IMR-90 (cell line): ENCODE data around the gene FBLN1. TPM values are rescaled to one million over a fixed set of nuclear protein-coding genes. Genes with fewer than 3 reads are reported as not detected.

ENCODE experiments used
- ATAC-seq: fragments of 200-7000 bp; cut with Tn5 transposase; 2 replicates; pipeline ENCODE4 v1.9.1; 2020; ENCODE audit warnings: low read depth, mild to moderate bottlenecking, moderate library complexity
- BruUV-seq: library from RNA; stranded (reverse); fragments of 400-500 nt; replicated peaks from 2 replicates; lab custom pipeline; 2021; lab: Mats Ljungman, UMichigan
- CTCF ChIA-PET: fragments of 300-600 bp; formaldehyde crosslinking; extraction: SDS; loops from one replicate; lab custom pipeline; 2021; ENCODE audit warnings: antibody characterized with exemption; lab: Yijun Ruan, JAX
- POLR2A ChIA-PET: fragments of 300-600 bp; sonication (Branson Sonifier 250); formaldehyde crosslinking; loops from one replicate; lab custom pipeline; 2022; ENCODE audit warnings: antibody characterized with exemption; ENCODE audit not compliant: unreplicated experiment; lab: Charles Lee
- DNase-seq: peaks from one replicate; pipeline ENCODE4 v3.0.0; 2013
- H2AFZ ChIP-seq: replicated peaks from 2 replicates; pipeline ENCODE3; 2013; ENCODE audit warnings: low read length, mild to moderate bottlenecking; ENCODE audit not compliant: poor library complexity
- H2AK5ac ChIP-seq: 2 replicates; pipeline ENCODE4 v1.6.1; 2013; ENCODE audit warnings: low read depth, low read length, inconsistent platforms
- H2AK9ac ChIP-seq: replicated peaks from 2 replicates; pipeline ENCODE3; 2013; ENCODE audit warnings: mild to moderate bottlenecking, low read depth, low read length, moderate library complexity; ENCODE audit not compliant: poor library complexity
- H2BK120ac ChIP-seq: 2 replicates; pipeline ENCODE4 v1.6.1; 2013; ENCODE audit warnings: low read depth, low read length, inconsistent platforms
- H2BK15ac ChIP-seq: 3 replicates; pipeline ENCODE4 v1.6.1; 2013; ENCODE audit warnings: low read depth, low read length, inconsistent platforms
- H2BK20ac ChIP-seq: 2 replicates; pipeline ENCODE4 v1.6.1; 2013; ENCODE audit warnings: low read depth, mild to moderate bottlenecking, inconsistent platforms, low read length, moderate library complexity
- H2BK5ac ChIP-seq: 2 replicates; pipeline ENCODE4 v1.6.1; 2013; ENCODE audit warnings: mild to moderate bottlenecking, low read depth, low read length, inconsistent platforms; ENCODE audit not compliant: poor library complexity, severe bottlenecking
- H3K14ac ChIP-seq: replicated peaks from 2 replicates; pipeline ENCODE4 v1.6.1; 2013; ENCODE audit warnings: low read depth, low read length, inconsistent platforms
- H3K18ac ChIP-seq: 2 replicates; pipeline ENCODE4 v1.6.1; 2013; ENCODE audit warnings: low read depth, low read length, control low read depth
- H3K23ac ChIP-seq: 2 replicates; pipeline ENCODE4 v1.6.1; 2013; ENCODE audit warnings: low read depth, low read length, inconsistent platforms
- H3K27ac ChIP-seq: 2 replicates; pipeline ENCODE4 v1.5.1; 2013; ENCODE audit warnings: mild to moderate bottlenecking, control low read depth, low read length; ENCODE audit not compliant: insufficient read depth
- H3K27me3 ChIP-seq: 2 replicates; pipeline ENCODE4 v1.6.1; 2013; ENCODE audit warnings: low read length; ENCODE audit not compliant: control insufficient read depth, insufficient read depth
- H3K36me3 ChIP-seq: 2 replicates; pipeline ENCODE4 v1.6.1; 2013; ENCODE audit warnings: low read length, mixed read lengths; ENCODE audit not compliant: control insufficient read depth, insufficient read depth
- H3K4ac ChIP-seq: 2 replicates; pipeline ENCODE4 v1.6.1; 2013; ENCODE audit warnings: low read depth, low read length, inconsistent platforms
- H3K4me1 ChIP-seq: 2 replicates; pipeline ENCODE4 v1.6.1; 2013; ENCODE audit warnings: low read length, mixed read lengths; ENCODE audit not compliant: control insufficient read depth, insufficient read depth
- H3K4me2 ChIP-seq: 2 replicates; pipeline ENCODE4 v1.6.1; 2013; ENCODE audit warnings: low read depth, mild to moderate bottlenecking, control low read depth, low read length, moderate library complexity
- H3K4me3 ChIP-seq: 2 replicates; pipeline ENCODE4 v1.5.1; 2013; ENCODE audit warnings: low read depth, mild to moderate bottlenecking, control low read depth, low read length, moderate library complexity; ENCODE audit not compliant: insufficient read depth
- H3K56ac ChIP-seq: 2 replicates; pipeline ENCODE4 v1.6.1; 2013; ENCODE audit warnings: low read length, inconsistent platforms; ENCODE audit not compliant: insufficient read depth; ENCODE audit errors: extremely low read depth
- H3K79me1 ChIP-seq, 2 experiments: 2 replicates each; pipeline ENCODE4 v1.6.1; 2013; ENCODE audit warnings: low read length in 2 of 2, inconsistent platforms in 1 of 2, low read depth in 1 of 2
- H3K9ac ChIP-seq: 2 replicates; pipeline ENCODE4 v1.6.1; 2013; ENCODE audit warnings: low read depth, low read length, control low read depth
- H3K9me1 ChIP-seq: 2 replicates; pipeline ENCODE4 v1.6.1; 2013; ENCODE audit warnings: low read length, inconsistent platforms; ENCODE audit not compliant: insufficient read depth
- H3K9me3 ChIP-seq: 2 replicates; pipeline ENCODE4 v1.6.1; 2013; ENCODE audit warnings: low read length; ENCODE audit not compliant: control insufficient read depth, insufficient read depth
- H4K20me1 ChIP-seq: 2 replicates; pipeline ENCODE4 v1.6.1; 2013; ENCODE audit warnings: low read length, inconsistent platforms; ENCODE audit not compliant: insufficient read depth
- H4K5ac ChIP-seq: 2 replicates; pipeline ENCODE4 v1.6.1; 2013; ENCODE audit warnings: mild to moderate bottlenecking, low read depth, low read length, control low read depth
- H4K8ac ChIP-seq, 2 experiments: 2 replicates each; pipeline ENCODE4 v1.6.1; 2013; ENCODE audit warnings: low read depth in 2 of 2, low read length in 2 of 2, control low read depth in 1 of 2, inconsistent platforms in 1 of 2
- H4K91ac ChIP-seq: 2 replicates; pipeline ENCODE4 v1.6.1; 2013; ENCODE audit warnings: low read depth, low read length, inconsistent platforms; ENCODE audit not compliant: insufficient read depth
- BHLHE40 ChIP-seq: fragments of 150-350 bp; IDR thresholded peaks from 2 replicates; pipeline ENCODE4 v1.6.1; 2016; ENCODE audit warnings: mild to moderate bottlenecking, low read depth, low read length
- CEBPB ChIP-seq: IDR thresholded peaks from 2 replicates; pipeline ENCODE4 v1.6.1; 2012; ENCODE audit warnings: low read depth, low read length, improper control_type of control experiment
- CHD1 ChIP-seq: IDR thresholded peaks from 2 replicates; pipeline ENCODE4 v1.6.1; 2012; ENCODE audit warnings: low read depth, low read length, improper control_type of control experiment
- CTCF ChIP-seq: conservative IDR thresholded peaks from 2 replicates; pipeline ENCODE4 v1.5.1; 2012; ENCODE audit warnings: mild to moderate bottlenecking, low read depth, low read length, improper control_type of control experiment
- FOS ChIP-seq: fragments of 150-350 bp; IDR thresholded peaks from 2 replicates; pipeline ENCODE4 v1.6.1; 2016; ENCODE audit warnings: low read depth, low read length
- MAFK ChIP-seq: IDR thresholded peaks from 2 replicates; pipeline ENCODE4 v1.6.1; 2012; ENCODE audit warnings: low read depth, low read length, improper control_type of control experiment
- MAZ ChIP-seq: IDR thresholded peaks from 2 replicates; pipeline ENCODE4 v1.6.1; 2012; ENCODE audit warnings: low read depth, mild to moderate bottlenecking, low read length, improper control_type of control experiment, moderate library complexity, borderline replicate concordance
- MXI1 ChIP-seq: IDR thresholded peaks from 2 replicates; pipeline ENCODE4 v1.6.1; 2012; ENCODE audit warnings: low read depth, mild to moderate bottlenecking, low read length, moderate library complexity, borderline replicate concordance
- NFE2L2 ChIP-seq: fragments of 150-350 bp; IDR thresholded peaks from 2 replicates; pipeline ENCODE4 v1.6.1; 2016; ENCODE audit warnings: low read depth, mild to moderate bottlenecking, low read length
- POLR2A ChIP-seq: IDR thresholded peaks from 2 replicates; pipeline ENCODE4 v1.6.1; 2012; ENCODE audit warnings: mild to moderate bottlenecking, low read depth, low read length
- RAD21 ChIP-seq: IDR thresholded peaks from 2 replicates; pipeline ENCODE4 v1.6.1; 2012; ENCODE audit warnings: low read length, improper control_type of control experiment
- RCOR1 ChIP-seq: IDR thresholded peaks from 2 replicates; pipeline ENCODE4 v1.6.1; 2012; ENCODE audit warnings: mild to moderate bottlenecking, low read length, improper control_type of control experiment; ENCODE audit not compliant: insufficient replicate concordance
- RFX5 ChIP-seq: IDR thresholded peaks from 2 replicates; pipeline ENCODE4 v1.8.0; 2012; ENCODE audit warnings: low read depth, mild to moderate bottlenecking, low read length, moderate library complexity
- SMC3 ChIP-seq: fragments of 150-350 bp; IDR thresholded peaks from 2 replicates; pipeline ENCODE4 v1.6.1; 2016; ENCODE audit warnings: low read depth, mild to moderate bottlenecking, antibody characterized with exemption, low read length, moderate library complexity
- USF2 ChIP-seq: fragments of 150-350 bp; IDR thresholded peaks from 2 replicates; pipeline ENCODE4 v1.6.1; 2017; ENCODE audit warnings: mild to moderate bottlenecking, antibody characterized with exemption, low read length, low read depth
- WGBS, 2 experiments: methylation state at CpG; one replicate each; pipeline versions ENCODE4 v1.1.5 to v1.1.7; 2013; ENCODE audit warnings: missing lambda C conversion rate in 2 of 2; ENCODE audit not compliant: insufficient read length in 1 of 2; ENCODE audit errors: extremely low coverage in 2 of 2; 5-methylcytosine and 5-hydroxymethylcytosine counted together
- dilution Hi-C: fragments of 300-500 bp; cut with HindIII; formaldehyde crosslinking; loops from one replicate; pipeline ENCODE4 v1.14.3; 2018; ENCODE audit warnings: low sequenced_read_pairs; ENCODE audit not compliant: unreplicated experiment
- in situ Hi-C: fragments of 300-500 bp; cut with MboI; formaldehyde crosslinking; loops from 3 replicates; pipeline ENCODE4 v1.14.3; 2019; ENCODE audit warnings: low sequenced_read_pairs, inconsistent platforms, mixed read lengths
- intact Hi-C: fragments of 100-400 bp; cut with micrococcal nuclease; formaldehyde crosslinking; loops from 2 replicates; pipeline ENCODE4 v1.10.0; 2022
- polyA plus RNA-seq, 3 experiments: library from polyadenylated mRNA; depleted of rRNA; stranded (reverse); fragments of >200 nt; gene quantifications; 2 replicates each; pipeline ENCODE4 v1.2.3, GENCODE V29; 2012; ENCODE audit warnings: low replicate concordance in 1 of 3
- total RNA-seq: library from RNA; depleted of rRNA; stranded (reverse); fragments of >200 nt; gene quantifications from 2 replicates; pipeline ENCODE4 v1.2.3, GENCODE V29; 2012
- TF ChIP-seq, protein P1 (sequence below): fragments of 150-350 bp; IDR thresholded peaks from 2 replicates; pipeline ENCODE4 v1.6.1; 2016; ENCODE audit warnings: low read depth, mild to moderate bottlenecking, low read length, moderate library complexity, borderline replicate concordance

Gene FBLN1
- total and polyA plus RNA-seq, 2 of the 4 experiments (the other 2 are of a cell fraction): 11.3 to 87.9 TPM

GRCh38 chr22:45629469-45630089, 126.9 kb downstream of the FBLN1 start:
- Histone ChIP-seq H4K5ac (no peak overlapping the region), H3K18ac (no peak overlapping the region), H3K4me3 (no peak overlapping the region), H2AFZ (no peak overlapping the region), H3K9me3 (no peaks in the 10 kb centered on the region), H3K4me2 (no peak overlapping the region), H4K8ac (no peak overlapping the region), H4K20me1 (no peaks in the 10 kb centered on the region), H2BK5ac (no peak overlapping the region), H3K4ac (no peak overlapping the region), H3K9ac (no peak overlapping the region), H3K14ac (no peak overlapping the region), H3K56ac (no peak overlapping the region), H2AK5ac (no peak overlapping the region), H2BK120ac (no peak overlapping the region), H2BK15ac (no peak overlapping the region), H2AK9ac (no peak overlapping the region), H3K27me3 (peaks cover 27% of the 10 kb centered on the region), H3K9me1 (0 out of 2 replicates have a peak, but pooled peaks cover 3% of the 10 kb centered on the region), H3K23ac (no peak overlapping the region), H2BK20ac (no peak overlapping the region), H4K91ac (no peak overlapping the region), H3K79me1 (no peaks in the 10 kb centered on the region), H3K36me3 (no peaks in the 10 kb centered on the region), H3K27ac (no peak overlapping the region), H3K4me1 (no peaks in the 10 kb centered on the region; the same call in 1 of the 2 replicates)
- no peak for DNase-seq
- TF ChIP-seq, protein P1, sequence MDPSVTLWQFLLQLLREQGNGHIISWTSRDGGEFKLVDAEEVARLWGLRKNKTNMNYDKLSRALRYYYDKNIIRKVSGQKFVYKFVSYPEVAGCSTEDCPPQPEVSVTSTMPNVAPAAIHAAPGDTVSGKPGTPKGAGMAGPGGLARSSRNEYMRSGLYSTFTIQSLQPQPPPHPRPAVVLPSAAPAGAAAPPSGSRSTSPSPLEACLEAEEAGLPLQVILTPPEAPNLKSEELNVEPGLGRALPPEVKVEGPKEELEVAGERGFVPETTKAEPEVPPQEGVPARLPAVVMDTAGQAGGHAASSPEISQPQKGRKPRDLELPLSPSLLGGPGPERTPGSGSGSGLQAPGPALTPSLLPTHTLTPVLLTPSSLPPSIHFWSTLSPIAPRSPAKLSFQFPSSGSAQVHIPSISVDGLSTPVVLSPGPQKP: no peak
- no peak for TF ChIP-seq POLR2A
- no peak for TF ChIP-seq FOS
- no peak for TF ChIP-seq MXI1
- TF ChIP-seq RFX5: no peak
- no peak for TF ChIP-seq NFE2L2
- TF ChIP-seq CTCF: no peak
- no peak for TF ChIP-seq BHLHE40
- no peak for TF ChIP-seq CHD1
- TF ChIP-seq RAD21: no peak
- TF ChIP-seq MAZ: no peak
- TF ChIP-seq MAFK: no peak
- no peak for TF ChIP-seq USF2
- TF ChIP-seq CEBPB: no peak
- no peak for TF ChIP-seq RCOR1
- no peak for TF ChIP-seq SMC3
- in situ Hi-C loops (no loop called here), intact Hi-C loops (no loop called here), dilution Hi-C loops (no loop called here)
- CTCF ChIA-PET: no interaction called here
- POLR2A ChIA-PET: no interaction called here
- no CpG with 5 or more reads among the region's 15 CpGs for WGBS, 2 experiments
- no TSS peak for BruUV-seq
- no peak for ATAC-seq
